Measurements from ENCODE around the gene TMEM45A.

DNA sequence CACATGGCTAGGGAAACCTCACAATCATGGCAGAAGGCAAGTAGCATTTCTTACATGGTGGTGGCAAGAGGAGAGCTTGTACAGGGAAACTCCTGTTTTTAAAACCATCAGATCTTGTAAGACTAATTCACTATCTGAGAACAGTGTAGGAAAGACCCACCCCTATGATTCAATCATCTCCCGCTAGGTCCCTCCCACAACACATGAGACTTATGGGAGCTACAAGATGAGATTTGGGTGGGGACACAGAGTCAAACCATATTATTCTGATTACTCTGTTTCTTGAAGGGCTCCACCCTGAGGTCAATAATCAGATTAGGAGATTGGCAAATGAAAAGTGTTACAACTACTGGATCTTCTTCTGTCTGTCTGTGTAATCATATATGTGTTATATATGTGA lies 21.5 kb upstream of the TMEM45A start:
- TF ChIP-seq, protein P1, sequence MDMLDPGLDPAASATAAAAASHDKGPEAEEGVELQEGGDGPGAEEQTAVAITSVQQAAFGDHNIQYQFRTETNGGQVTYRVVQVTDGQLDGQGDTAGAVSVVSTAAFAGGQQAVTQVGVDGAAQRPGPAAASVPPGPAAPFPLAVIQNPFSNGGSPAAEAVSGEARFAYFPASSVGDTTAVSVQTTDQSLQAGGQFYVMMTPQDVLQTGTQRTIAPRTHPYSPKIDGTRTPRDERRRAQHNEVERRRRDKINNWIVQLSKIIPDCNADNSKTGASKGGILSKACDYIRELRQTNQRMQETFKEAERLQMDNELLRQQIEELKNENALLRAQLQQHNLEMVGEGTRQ (IDR thresholded peaks at IDR 0.05; ENCODE audit: borderline replicate concordance, low read depth, low read length), result no peak
- TF ChIP-seq, protein P2, sequence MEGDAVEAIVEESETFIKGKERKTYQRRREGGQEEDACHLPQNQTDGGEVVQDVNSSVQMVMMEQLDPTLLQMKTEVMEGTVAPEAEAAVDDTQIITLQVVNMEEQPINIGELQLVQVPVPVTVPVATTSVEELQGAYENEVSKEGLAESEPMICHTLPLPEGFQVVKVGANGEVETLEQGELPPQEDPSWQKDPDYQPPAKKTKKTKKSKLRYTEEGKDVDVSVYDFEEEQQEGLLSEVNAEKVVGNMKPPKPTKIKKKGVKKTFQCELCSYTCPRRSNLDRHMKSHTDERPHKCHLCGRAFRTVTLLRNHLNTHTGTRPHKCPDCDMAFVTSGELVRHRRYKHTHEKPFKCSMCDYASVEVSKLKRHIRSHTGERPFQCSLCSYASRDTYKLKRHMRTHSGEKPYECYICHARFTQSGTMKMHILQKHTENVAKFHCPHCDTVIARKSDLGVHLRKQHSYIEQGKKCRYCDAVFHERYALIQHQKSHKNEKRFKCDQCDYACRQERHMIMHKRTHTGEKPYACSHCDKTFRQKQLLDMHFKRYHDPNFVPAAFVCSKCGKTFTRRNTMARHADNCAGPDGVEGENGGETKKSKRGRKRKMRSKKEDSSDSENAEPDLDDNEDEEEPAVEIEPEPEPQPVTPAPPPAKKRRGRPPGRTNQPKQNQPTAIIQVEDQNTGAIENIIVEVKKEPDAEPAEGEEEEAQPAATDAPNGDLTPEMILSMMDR (IDR thresholded peaks at IDR 0.05), result no peak
- TF ChIP-seq RAD21 (IDR thresholded peaks at IDR 0.05; ENCODE audit: low read length), result no peak
- TF ChIP-seq, protein P3, sequence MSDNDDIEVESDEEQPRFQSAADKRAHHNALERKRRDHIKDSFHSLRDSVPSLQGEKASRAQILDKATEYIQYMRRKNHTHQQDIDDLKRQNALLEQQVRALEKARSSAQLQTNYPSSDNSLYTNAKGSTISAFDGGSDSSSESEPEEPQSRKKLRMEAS (IDR thresholded peaks at IDR 0.05; ENCODE audit: low read depth), result no peak
- no peak for TF ChIP-seq EZH2phosphoT487 (IDR thresholded peaks at IDR 0.05; ENCODE audit: borderline replicate concordance, low read depth)
- TF ChIP-seq FOXM1 (IDR thresholded peaks at IDR 0.05; ENCODE audit: low read depth), result no peak
- TF ChIP-seq, protein P4, sequence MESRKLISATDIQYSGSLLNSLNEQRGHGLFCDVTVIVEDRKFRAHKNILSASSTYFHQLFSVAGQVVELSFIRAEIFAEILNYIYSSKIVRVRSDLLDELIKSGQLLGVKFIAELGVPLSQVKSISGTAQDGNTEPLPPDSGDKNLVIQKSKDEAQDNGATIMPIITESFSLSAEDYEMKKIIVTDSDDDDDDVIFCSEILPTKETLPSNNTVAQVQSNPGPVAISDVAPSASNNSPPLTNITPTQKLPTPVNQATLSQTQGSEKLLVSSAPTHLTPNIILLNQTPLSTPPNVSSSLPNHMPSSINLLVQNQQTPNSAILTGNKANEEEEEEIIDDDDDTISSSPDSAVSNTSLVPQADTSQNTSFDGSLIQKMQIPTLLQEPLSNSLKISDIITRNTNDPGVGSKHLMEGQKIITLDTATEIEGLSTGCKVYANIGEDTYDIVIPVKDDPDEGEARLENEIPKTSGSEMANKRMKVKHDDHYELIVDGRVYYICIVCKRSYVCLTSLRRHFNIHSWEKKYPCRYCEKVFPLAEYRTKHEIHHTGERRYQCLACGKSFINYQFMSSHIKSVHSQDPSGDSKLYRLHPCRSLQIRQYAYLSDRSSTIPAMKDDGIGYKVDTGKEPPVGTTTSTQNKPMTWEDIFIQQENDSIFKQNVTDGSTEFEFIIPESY (IDR thresholded peaks at IDR 0.05; ENCODE audit: borderline replicate concordance, low read depth), result no peak
- no peak for TF ChIP-seq TAF1 (IDR thresholded peaks at IDR 0.05; ENCODE audit: borderline replicate concordance, low read depth, low read length)
